CD4-positive, alpha-beta T cell treated with Interleukin-4 for 1 hour (primary cell): ENCODE results near the gene DDX6.
"Not testable (repeated sequence)": the region's sequence is repeated elsewhere in the genome, so short reads cannot be mapped to it uniquely, and the experiment has no call there.

Source experiments
- DNase-seq, 2 donors: peaks; one replicate each; pipeline ENCODE4 v3.0.0-alpha.2; 2020 to 2022

The DDX6 gene

GRCh38 chr11:118790357-118791110, 430 bp downstream of the DDX6 start:
- peak; percentile 68 for DNase-seq

GRCh38 chr11:118789501-118790356, 1.2 kb downstream of the DDX6 start:
- DNase-seq = peak; percentile 44 to 70

GRCh38 chr11:118786657-118787056, 4.3 kb downstream of the DDX6 start:
- DNase-seq = no peak

GRCh38 chr11:118785362-118785761, 5.6 kb downstream of the DDX6 start:
- no peak for DNase-seq

- DNase-seq = no peak
These were observed 7.1 kb downstream of the DDX6 start for GRCh38 chr11:118783724-118784495.

GRCh38 chr11:118783324-118783723, 7.6 kb downstream of the DDX6 start:
- DNase-seq = not testable (repeated sequence)

GRCh38 chr11:118778898-118779297, 12.1 kb downstream of the DDX6 start:
- DNase-seq = no peak

GRCh38 chr11:118774032-118774431, 16.9 kb downstream of the DDX6 start:
- DNase-seq = no peak

- DNase-seq = no peak
These were observed 19.2 kb downstream of the DDX6 start for GRCh38 chr11:118771547-118772288.

- DNase-seq = no peak
These were observed 22.3 kb downstream of the DDX6 start for GRCh38 chr11:118768690-118769089.

GRCh38 chr11:118766035-118766434, 24.9 kb downstream of the DDX6 start:
- DNase-seq = no peak

- DNase-seq = not testable (repeated sequence)
These were observed 25.8 kb downstream of the DDX6 start for GRCh38 chr11:118765095-118765691.

- DNase-seq = no peak
These were observed 27.9 kb downstream of the DDX6 start for GRCh38 chr11:118763041-118763440.

GRCh38 chr11:118761981-118762380, 29.0 kb downstream of the DDX6 start:
- not testable (repeated sequence) for DNase-seq

GRCh38 chr11:118757876-118758399, 33.0 kb downstream of the DDX6 start:
- DNase-seq = no peak

GRCh38 chr11:118752654-118753053, 38.3 kb downstream of the DDX6 start:
- DNase-seq = no peak

- DNase-seq = no peak
These were observed 41.5 kb downstream of the DDX6 start for GRCh38 chr11:118749429-118749828.

GRCh38 chr11:118748056-118748455, 42.9 kb downstream of the DDX6 start:
- DNase-seq = no peak

- DNase-seq = no peak
These were observed 43.9 kb downstream of the DDX6 start for GRCh38 chr11:118746988-118747585.

GRCh38 chr11:118744046-118744445, 46.9 kb downstream of the DDX6 start:
- DNase-seq = no peak

- no peak for DNase-seq
These were observed 48.7 kb downstream of the DDX6 start for GRCh38 chr11:118742304-118742703.
